Lower leg skin (tissue), 4 donors: ENCODE data around the gene SLC25A13. TPM values are rescaled to one million over a fixed set of nuclear protein-coding genes. Genes with fewer than 3 reads are reported as not detected.
"Not testable (repeated sequence)": the region's sequence is repeated elsewhere in the genome, so short reads cannot be mapped to it uniquely, and the experiment has no call there.

Experiments
- DNase-seq, 2 donors: peaks; one replicate each; pipeline ENCODE4 v3.0.0-alpha.2; 2019; ENCODE audit warnings: low spot score in 2 of 2
- H3K4me3 ChIP-seq: fragments of 200-600 bp; sonication (generic); 2 replicates; pipeline ENCODE4 v1.5.1; 2017; ENCODE audit warnings: mild to moderate bottlenecking, low read depth; ENCODE audit not compliant: poor library complexity, severe bottlenecking
- POLR2A ChIP-seq, 2 donors: fragments of 450-650 bp; IDR thresholded peaks; one replicate each; pipeline ENCODE4 v1.6.1; 2016 to 2017; ENCODE audit warnings: antibody characterized with exemption in 2 of 2, mild to moderate bottlenecking in 1 of 2, moderate library complexity in 1 of 2
- WGBS, 2 donors: methylation state at CpG; one replicate each; pipeline ENCODE4 v1.1.5; 2018; 5-methylcytosine and 5-hydroxymethylcytosine counted together
- intact Hi-C: fragments of 100-400 bp; cut with DNase I; formaldehyde crosslinking; loops from one replicate; pipeline ENCODE4 v1.15.0; 2023; ENCODE audit warnings: low total_unique reads
- total RNA-seq, 4 donors: library from RNA; depleted of rRNA; stranded (reverse); fragments of >200 nt; gene quantifications; one replicate each; pipeline ENCODE4 v1.1.0, GENCODE V29; 2016
- TF ChIP-seq, protein P1 (sequence below), 3 donors: fragments of 450-650 bp; IDR thresholded peaks; one replicate each; pipeline ENCODE4 v1.5.1; 2016; ENCODE audit warnings: antibody characterized with exemption in 3 of 3, mild to moderate bottlenecking in 3 of 3, moderate library complexity in 2 of 3

SLC25A13 gene, protein sequence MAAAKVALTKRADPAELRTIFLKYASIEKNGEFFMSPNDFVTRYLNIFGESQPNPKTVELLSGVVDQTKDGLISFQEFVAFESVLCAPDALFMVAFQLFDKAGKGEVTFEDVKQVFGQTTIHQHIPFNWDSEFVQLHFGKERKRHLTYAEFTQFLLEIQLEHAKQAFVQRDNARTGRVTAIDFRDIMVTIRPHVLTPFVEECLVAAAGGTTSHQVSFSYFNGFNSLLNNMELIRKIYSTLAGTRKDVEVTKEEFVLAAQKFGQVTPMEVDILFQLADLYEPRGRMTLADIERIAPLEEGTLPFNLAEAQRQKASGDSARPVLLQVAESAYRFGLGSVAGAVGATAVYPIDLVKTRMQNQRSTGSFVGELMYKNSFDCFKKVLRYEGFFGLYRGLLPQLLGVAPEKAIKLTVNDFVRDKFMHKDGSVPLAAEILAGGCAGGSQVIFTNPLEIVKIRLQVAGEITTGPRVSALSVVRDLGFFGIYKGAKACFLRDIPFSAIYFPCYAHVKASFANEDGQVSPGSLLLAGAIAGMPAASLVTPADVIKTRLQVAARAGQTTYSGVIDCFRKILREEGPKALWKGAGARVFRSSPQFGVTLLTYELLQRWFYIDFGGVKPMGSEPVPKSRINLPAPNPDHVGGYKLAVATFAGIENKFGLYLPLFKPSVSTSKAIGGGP
- total RNA-seq = 10 to 100 TPM; 28.5 to 39.8 (median 33.0) TPM

- DNase-seq = peak; percentile 86 to 98
- peak within 1 kb of the TSS; percentile 80 for H3K4me3 ChIP-seq
- TF ChIP-seq POLR2A (IDR thresholded peaks at IDR 0.05) = no peak
- TF ChIP-seq, protein P1, sequence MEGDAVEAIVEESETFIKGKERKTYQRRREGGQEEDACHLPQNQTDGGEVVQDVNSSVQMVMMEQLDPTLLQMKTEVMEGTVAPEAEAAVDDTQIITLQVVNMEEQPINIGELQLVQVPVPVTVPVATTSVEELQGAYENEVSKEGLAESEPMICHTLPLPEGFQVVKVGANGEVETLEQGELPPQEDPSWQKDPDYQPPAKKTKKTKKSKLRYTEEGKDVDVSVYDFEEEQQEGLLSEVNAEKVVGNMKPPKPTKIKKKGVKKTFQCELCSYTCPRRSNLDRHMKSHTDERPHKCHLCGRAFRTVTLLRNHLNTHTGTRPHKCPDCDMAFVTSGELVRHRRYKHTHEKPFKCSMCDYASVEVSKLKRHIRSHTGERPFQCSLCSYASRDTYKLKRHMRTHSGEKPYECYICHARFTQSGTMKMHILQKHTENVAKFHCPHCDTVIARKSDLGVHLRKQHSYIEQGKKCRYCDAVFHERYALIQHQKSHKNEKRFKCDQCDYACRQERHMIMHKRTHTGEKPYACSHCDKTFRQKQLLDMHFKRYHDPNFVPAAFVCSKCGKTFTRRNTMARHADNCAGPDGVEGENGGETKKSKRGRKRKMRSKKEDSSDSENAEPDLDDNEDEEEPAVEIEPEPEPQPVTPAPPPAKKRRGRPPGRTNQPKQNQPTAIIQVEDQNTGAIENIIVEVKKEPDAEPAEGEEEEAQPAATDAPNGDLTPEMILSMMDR (IDR thresholded peaks at IDR 0.05) = no peak
- WGBS, 2 donors = 0 to 3% methylated on average over 6 to 31 of the region's 66 CpGs
- intact Hi-C loops = no loop called here
Measured at GRCh38 chr7:96321658-96322372, at the start of gene SLC25A13. SLC25A13 (minus strand) TSS chr7:96322098; CDS start chr7:96321956, 142 bp downstream.

DNA sequence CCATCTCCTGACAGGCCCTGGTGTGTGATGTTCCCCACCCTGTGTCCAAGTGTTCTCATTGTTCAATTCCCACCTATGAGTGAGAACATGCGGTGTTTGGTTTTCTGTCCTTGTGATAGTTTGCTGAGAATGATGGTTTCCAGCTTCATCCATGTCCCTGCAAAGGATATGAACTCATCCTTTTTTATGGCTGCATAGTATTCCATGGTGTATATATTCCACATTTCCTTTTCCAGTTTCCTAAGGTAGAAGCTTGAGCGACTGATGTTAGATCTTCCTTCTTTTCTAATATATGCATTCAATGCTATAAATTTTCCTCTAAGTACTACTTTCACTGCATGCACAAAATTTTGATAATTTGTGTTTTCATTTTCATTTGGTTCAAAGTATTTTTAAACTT is 44.0 kb upstream of the SLC25A13 start:
- 96 to 98% methylated on average over 2 of the region's 2 CpGs for WGBS, 2 donors
- H3K4me3 ChIP-seq, intact Hi-C loops, DNase-seq: not testable (repeated sequence)

- TF ChIP-seq POLR2A (IDR thresholded peaks at IDR 0.05) = no peak
- TF ChIP-seq, protein P1 (IDR thresholded peaks at IDR 0.05) = no peak
- intact Hi-C loops = no loop called here
- DNase-seq = no peak
- WGBS, 2 donors = 83 to 85% methylated on average over 7 of the region's 7 CpGs
- H3K4me3 ChIP-seq = no peak overlapping the region
Measured at GRCh38 chr7:96361116-96361857, 39.4 kb upstream of the SLC25A13 start.

DNA sequence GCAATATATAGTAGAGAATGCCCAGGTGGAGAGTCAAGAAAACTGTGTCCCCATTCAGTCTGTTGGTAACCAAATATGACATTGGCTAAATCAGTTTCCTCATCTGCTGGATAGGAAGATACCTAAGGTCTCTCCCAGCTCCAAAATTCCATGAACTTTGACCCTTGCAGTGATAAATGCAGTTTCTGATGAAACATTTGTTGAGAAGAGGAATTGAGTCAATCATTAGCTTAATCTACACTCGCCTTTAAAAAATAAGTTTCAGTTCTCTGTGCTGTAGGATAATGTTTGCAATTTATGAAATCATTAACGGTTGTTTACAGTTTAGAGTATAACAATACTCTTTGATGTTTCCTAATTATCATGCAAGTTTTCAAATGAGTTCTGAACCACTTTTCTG is 38.0 kb upstream of the SLC25A13 start:
- intact Hi-C loops = no loop called here
- TF ChIP-seq, protein P1 (IDR thresholded peaks at IDR 0.05) = no peak
- no peak for TF ChIP-seq POLR2A (IDR thresholded peaks at IDR 0.05)
- DNase-seq = no peak
- no peak overlapping the region for H3K4me3 ChIP-seq
- WGBS, 2 donors = 88 to 93% methylated on average over 2 of the region's 2 CpGs

DNA sequence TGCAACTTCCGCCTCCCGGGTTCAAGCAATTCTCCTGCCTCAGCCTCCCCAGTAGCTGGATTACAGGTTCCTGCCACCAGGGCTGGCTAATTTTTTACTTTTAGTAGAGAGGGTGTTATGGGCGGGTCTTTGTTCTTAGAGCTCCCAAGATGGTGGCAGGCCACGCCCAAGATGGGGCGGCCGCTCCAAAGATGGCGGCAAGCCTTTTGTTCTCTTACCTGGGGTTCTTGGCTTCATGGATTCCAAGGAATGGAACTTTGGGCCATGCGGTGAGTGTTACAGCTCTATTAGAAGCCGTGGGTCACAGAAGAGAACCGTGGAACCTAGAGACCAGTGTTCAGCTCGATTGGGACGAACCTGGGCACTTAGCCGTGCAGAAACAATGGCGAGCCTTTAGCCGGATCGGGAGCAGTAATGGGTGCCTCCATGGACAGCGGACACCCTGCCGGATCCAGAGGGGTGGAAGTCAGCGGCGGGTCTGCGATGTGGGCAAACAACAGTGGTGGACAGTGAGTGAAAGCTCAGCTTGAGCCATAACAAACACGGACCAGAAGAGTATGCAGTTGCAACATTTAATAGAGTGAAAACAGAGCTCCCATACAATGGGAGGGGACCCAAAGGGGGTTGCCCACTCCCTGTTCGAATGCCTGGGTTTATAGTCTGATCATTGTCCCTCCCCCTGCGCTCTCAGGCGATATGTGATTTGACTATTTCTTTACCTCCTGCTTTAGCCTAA is 36.5 kb upstream of the SLC25A13 start:
- intact Hi-C loops, H3K4me3 ChIP-seq, DNase-seq: not testable (repeated sequence)
- 93% methylated on average over 25 of the region's 25 CpGs for WGBS, 2 donors

GRCh38 chr7:96355990-96356506 is 34.1 kb upstream of the SLC25A13 start:
- TF ChIP-seq, protein P1 (IDR thresholded peaks at IDR 0.05) = no peak
- no peak for TF ChIP-seq POLR2A (IDR thresholded peaks at IDR 0.05)
- H3K4me3 ChIP-seq = no peak overlapping the region
- intact Hi-C loops = no loop called here
- no peak for DNase-seq
- WGBS, 2 donors = 49 to 70% methylated on average over 2 of the region's 2 CpGs
